ENCODE results near the gene PBRM1.
"Not testable (repeated sequence)": the region's sequence is repeated elsewhere in the genome, so short reads cannot be mapped to it uniquely, and the experiment has no call there.

PBRM1 gene

GRCh38 chr3:52536369-52537164 lies 149.1 kb downstream of the PBRM1 start, which contains the start of gene UQCC5:
Gene UQCC5, plus strand, starts transcription at chr3:52536605. Its CDS starts 151 bp downstream, at chr3:52536756.
- DNase-seq (ENCODE audit: low read depth): peak; percentile 95

- DNase-seq (ENCODE audit: low read depth): no peak
These were observed 149.7 kb downstream of the PBRM1 start for GRCh38 chr3:52536112-52536368.

GRCh38 chr3:52535411-52536111 lies 150.2 kb downstream of the PBRM1 start:
- no peak for DNase-seq (ENCODE audit: low read depth)

DNA sequence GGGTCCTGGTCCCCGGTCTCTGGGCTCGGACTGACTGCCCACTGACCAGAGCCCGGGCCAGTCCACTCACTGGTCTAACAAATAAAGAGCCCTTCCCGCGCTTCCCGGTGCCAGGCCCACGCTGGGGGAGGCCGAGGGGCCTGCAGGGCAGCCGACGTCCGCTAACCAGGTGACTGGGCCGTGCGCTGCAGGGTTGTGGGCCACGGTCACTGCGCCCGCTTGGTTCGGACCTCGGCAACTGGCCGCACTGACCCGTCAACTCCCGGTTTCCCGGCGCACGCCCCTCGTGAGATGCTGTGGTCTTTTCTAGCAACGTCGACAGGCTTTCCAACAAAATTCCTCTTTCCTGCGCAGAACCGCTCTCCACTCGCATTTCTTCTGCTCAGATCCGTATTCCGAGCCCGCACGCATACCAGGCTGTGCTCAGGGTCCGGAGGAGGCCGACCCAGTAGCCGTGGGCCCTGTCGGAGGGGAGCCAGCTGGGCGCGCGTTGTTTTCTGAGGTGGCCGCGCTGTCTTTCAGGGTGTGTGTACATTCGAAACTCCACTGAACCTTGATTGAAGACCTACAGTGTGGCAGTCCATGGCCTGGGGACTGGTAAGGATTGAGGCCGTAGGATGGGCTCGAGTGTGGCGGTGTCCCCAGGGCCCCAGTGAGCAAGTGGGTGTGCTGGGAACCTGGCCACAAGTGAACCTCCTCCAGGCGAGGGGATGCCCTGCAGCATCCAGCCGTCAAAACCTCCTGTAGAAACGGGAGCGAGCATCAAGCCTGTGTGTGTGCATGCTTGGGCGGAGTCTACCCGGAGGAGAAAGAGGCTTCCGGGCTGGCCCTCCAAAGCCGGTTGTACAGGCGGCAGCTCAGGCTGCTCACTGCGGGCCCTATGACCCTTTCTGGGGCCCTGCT lies 151.2 kb downstream of the PBRM1 start:
- DNase-seq (ENCODE audit: low read depth): no peak

GRCh38 chr3:52533623-52534280 lies 152.0 kb downstream of the PBRM1 start, which contains the start of gene NT5DC2:
Gene NT5DC2, minus strand, starts transcription at chr3:52533857. Its CDS starts 120 bp downstream, at chr3:52533737.
- DNase-seq (ENCODE audit: low read depth): peak; percentile 45

GRCh38 chr3:52532838-52533622 lies 152.7 kb downstream of the PBRM1 start:
- no peak for DNase-seq (ENCODE audit: low read depth)

GRCh38 chr3:52532517-52532837 lies 153.2 kb downstream of the PBRM1 start:
- no peak for DNase-seq (ENCODE audit: low read depth)

GRCh38 chr3:52531860-52532516 lies 153.7 kb downstream of the PBRM1 start:
- DNase-seq (ENCODE audit: low read depth): no peak

DNA sequence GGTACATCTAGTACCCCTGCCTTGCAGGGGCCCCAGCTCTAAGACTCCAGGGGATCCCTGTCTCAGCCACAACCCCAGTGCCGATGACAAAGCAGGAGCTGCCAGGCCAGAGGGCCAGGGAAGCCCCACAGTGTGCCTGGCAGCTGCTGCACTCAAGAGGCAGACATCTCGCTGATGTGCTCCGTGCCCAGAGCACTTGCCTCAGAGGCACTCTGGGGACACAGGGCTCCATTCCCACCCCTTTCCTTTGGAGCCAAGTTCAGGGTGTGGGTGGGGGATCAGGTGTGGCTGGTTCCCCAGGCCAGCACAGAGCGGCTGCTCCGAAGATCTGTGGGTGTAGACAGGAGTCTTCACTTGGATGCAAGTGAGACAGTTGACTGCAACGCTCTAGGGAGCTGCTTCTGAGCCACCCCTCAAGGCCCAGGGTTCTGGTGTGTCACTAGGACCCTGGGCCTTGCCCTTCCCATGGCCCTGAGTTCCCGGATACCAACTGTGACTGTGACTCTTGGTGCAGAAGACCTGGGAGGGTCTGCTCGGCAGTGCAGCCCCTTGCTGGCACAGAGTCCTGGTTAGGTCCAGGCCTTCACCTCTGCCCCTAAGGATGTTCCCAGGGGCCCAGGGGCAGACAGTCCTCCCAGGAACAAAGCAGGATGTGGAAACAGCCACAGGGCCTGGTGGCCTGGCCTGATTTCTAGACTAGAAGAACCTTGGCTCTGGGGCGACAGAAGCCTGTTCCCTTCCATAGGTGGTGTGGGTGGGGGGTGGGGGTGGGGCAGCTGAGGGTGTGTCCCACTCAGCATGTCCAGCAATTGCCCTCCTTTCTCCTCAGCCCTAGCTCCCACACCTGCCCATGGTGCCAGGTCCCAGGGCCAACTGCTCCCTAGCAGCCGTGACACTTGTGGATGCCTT lies 154.5 kb downstream of the PBRM1 start:
- no peak for DNase-seq (ENCODE audit: low read depth)

DNA sequence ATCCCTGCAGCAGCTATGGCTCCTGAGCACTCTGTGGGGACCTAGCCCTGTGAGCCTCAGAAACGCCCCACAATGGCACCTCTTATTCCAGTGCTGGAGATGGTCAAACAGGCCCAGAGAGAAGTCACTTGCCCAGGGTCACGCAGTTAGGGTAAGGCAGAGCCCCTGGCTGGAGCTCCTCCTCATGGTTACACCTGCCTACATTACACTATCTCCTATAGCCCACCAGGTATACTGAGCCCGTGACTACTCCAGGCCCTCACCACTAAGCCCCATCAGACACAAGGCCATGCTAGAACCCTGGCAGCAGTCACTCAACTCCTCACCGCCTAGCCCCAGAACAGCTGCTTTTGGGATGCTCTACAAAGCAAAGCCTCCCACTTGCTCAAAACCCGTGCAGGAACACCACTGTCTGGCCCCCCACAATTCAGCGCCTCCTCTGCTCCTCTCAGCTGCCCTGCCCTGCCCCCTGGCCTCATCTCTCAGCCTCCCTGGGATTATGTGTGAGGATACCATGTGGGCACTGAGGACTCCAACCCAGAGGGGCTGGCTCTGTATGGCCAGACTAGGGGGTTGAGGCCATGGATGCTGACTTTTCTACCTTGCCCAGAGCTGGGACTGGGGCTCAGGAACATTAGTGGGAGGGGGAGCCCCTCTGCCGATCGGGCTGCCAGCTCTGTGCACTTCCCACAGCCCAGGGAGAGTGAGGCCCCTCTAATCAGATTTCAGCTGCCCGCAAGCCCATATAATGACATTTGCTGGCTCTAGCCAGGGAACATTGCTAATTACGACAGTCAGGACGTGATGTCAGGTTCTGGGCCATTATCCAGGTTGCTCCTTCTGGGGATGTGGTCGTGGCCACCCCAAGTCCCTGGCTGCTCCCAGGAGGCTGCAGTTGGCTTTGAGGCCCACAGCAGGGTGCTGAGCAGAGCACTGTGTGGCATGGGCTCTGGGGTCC lies 156.1 kb downstream of the PBRM1 start:
- no peak for DNase-seq (ENCODE audit: low read depth)

DNA sequence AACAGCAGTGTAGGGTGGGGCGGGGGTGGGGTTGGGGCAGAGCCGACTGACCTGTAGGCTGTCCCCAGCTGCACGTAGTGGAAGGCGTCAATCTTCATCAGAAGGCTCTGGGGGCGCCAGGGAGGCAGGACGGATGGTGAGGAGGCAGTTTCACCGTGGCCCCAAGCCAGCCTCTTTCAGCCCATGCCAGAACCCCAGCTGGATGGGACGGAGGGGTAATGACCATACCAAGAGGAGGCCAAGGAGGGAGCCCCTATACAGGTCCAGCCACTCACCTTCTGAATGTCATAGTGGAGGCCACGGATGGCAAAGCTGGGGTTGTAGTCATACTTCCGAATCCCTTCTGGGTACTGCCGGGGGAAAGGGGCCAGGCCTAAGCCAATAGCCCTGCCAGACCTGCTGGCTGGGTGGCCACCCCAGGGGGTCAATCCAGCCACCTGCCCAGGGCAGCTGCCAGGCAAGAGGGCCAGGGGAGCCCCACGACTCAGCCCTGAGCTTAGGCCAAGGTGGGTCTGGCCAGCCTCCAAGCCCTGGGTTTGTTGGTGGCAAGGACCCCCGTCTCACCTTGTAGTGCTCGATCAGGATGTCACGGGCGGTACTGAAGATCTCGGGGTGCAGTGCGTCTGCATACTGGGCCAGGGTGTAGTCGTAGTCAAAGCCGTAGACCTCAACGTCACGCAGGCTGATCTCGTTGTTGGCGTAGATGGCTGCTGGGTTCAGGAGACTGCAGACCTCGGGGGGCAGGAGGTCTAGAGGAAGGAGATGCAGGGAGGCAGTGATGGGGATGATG lies 156.9 kb downstream of the PBRM1 start:
- DNase-seq (ENCODE audit: low read depth): no peak

- DNase-seq (ENCODE audit: low read depth): no peak
These were observed 157.8 kb downstream of the PBRM1 start for GRCh38 chr3:52527732-52528585.

- DNase-seq (ENCODE audit: low read depth): no peak
These were observed 158.5 kb downstream of the PBRM1 start for GRCh38 chr3:52527039-52527731.

GRCh38 chr3:52526671-52527038 lies 159.1 kb downstream of the PBRM1 start:
- not testable (repeated sequence) for DNase-seq (ENCODE audit: low read depth)

- no peak for DNase-seq (ENCODE audit: low read depth)
These were observed 159.8 kb downstream of the PBRM1 start for GRCh38 chr3:52525680-52526561.
